Smooth muscle cell (in vitro differentiated cells): ENCODE measurements around the gene MYO16. TPM values are rescaled to one million over a fixed set of nuclear protein-coding genes. Genes with fewer than 3 reads are reported as not detected.
A peak's percentile ranks its signal among the peaks of the same experiment; 100 is the strongest.

ENCODE experiments used
- DNase-seq: peaks from one replicate; lab custom pipeline; 2025; ENCODE audit not compliant: unreplicated experiment; lab: John Stamatoyannopoulos, UW
- H2AFZ ChIP-seq: fragments of 200-600 bp; sonication (generic); 2 replicates; pipeline ENCODE4 v1.6.0; 2016; ENCODE audit warnings: antibody characterized with exemption, low read depth, mild to moderate bottlenecking
- H3F3A ChIP-seq: fragments of 200-600 bp; sonication (generic); 2 replicates; pipeline ENCODE4 v1.6.0; 2017; ENCODE audit warnings: antibody characterized with exemption, low read depth
- H3K27ac ChIP-seq: fragments of 200-600 bp; sonication (generic); 2 replicates; pipeline ENCODE4 v1.5.1; 2016; ENCODE audit warnings: low read depth, mild to moderate bottlenecking
- H3K27me3 ChIP-seq: fragments of 200-600 bp; sonication (generic); 2 replicates; pipeline ENCODE4 v1.6.1; 2016; ENCODE audit warnings: low read depth, mild to moderate bottlenecking
- H3K36me3 ChIP-seq: fragments of 200-600 bp; sonication (generic); 2 replicates; pipeline ENCODE4 v1.5.1; 2016; ENCODE audit warnings: low read depth
- H3K4me1 ChIP-seq: fragments of 200-600 bp; sonication (generic); 2 replicates; pipeline ENCODE4 v1.5.1; 2016; ENCODE audit warnings: low read depth
- H3K4me2 ChIP-seq: fragments of 200-600 bp; sonication (generic); 2 replicates; pipeline ENCODE4 v1.6.0; 2016; ENCODE audit warnings: mild to moderate bottlenecking
- H3K4me3 ChIP-seq: fragments of 200-600 bp; sonication (generic); 2 replicates; pipeline ENCODE4 v1.5.1; 2016; ENCODE audit warnings: mild to moderate bottlenecking
- H3K79me2 ChIP-seq: fragments of 200-600 bp; sonication (generic); 2 replicates; pipeline ENCODE4 v1.6.0; 2016; ENCODE audit warnings: low read depth, mild to moderate bottlenecking
- H3K9ac ChIP-seq: fragments of 200-600 bp; sonication (generic); 2 replicates; pipeline ENCODE4 v1.6.0; 2016; ENCODE audit warnings: low read depth
- H3K9me3 ChIP-seq: fragments of 200-600 bp; sonication (generic); replicated peaks from 2 replicates; pipeline ENCODE4 v1.5.1; 2016; ENCODE audit warnings: low read depth
- H4K20me1 ChIP-seq: fragments of 200-600 bp; sonication (generic); 2 replicates; pipeline ENCODE4 v1.6.0; 2016; ENCODE audit warnings: low read depth
- CTCF ChIP-seq: fragments of 200-600 bp; sonication (generic); IDR thresholded peaks from 2 replicates; pipeline ENCODE4 v1.5.1; 2017; ENCODE audit warnings: borderline replicate concordance, mild to moderate bottlenecking, antibody characterized with exemption; ENCODE audit not compliant: insufficient read depth, poor library complexity, severe bottlenecking
- WGBS: methylation state at CpG from one replicate; pipeline ENCODE4 v1.1.7; 2016; ENCODE audit warnings: low lambda C conversion rate; 5-methylcytosine and 5-hydroxymethylcytosine counted together
- polyA plus RNA-seq: library from polyadenylated mRNA; unstranded; fragments of >200 nt; fragmentation: Nextera tagmentation; extraction: Ambion mirVana; gene quantifications from 2 replicates; pipeline ENCODE4 v1.2.1, GENCODE V29; 2016
- total RNA-seq: library from RNA; depleted of rRNA; stranded (reverse); fragments of >200 nt; gene quantifications from 2 replicates; pipeline ENCODE4 v1.2.3, GENCODE V29; 2014

MYO16 gene
- total and polyA plus RNA-seq, 2 experiments from 2014 or later = not detected

DNA sequence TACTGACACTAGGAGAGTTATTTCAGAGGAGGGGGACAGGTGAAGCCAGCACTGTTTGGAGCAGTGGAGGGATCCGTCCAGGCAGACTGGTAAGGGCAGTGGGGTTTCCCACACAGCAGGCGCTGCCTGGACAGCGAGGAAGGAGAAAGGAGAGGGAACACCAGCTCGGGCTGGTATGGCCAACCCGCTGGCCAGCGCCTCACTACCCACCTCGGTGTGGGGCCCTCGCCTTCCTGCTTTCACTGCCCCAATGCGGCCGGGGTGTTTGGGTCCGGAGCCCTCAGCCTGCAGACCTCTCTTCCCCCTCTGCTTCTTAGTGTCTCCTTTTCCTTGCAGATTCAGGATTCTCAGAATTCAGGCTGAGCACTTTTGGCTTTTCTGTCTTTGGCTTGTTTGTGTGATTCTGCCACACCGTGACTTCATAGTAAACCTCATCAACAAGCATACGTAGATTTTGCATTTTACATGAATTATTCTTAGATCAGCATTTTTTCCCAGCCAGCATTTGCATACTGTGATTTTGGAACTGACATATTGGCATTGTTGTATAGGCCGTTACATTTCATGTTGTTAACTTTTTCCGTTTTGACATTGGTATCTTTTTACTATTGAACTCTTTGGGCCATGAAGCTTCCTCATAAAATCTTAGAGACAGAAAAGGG lies 294.1 kb downstream of the MYO16 start:
- WGBS = 94% methylated on average over 15 of the region's 15 CpGs
- H3K9me3 ChIP-seq = no peaks in the 10 kb centered on the region
- no peak overlapping the region for H3K9ac ChIP-seq
- H4K20me1 ChIP-seq = no peaks in the 10 kb centered on the region
- no peaks in the 10 kb centered on the region for H3K79me2 ChIP-seq
- TF ChIP-seq CTCF = no peak
- H3K4me2 ChIP-seq = no peak overlapping the region
- no peaks in the 10 kb centered on the region for H3K36me3 ChIP-seq
- H3K4me3 ChIP-seq = no peak overlapping the region
- H3K4me1 ChIP-seq = no peaks in the 10 kb centered on the region
- H3K27me3 ChIP-seq = no peaks in the 10 kb centered on the region
- no peak for DNase-seq
- H3K27ac ChIP-seq = peak overlapping the region; percentile 4
- no peak overlapping the region for H2AFZ ChIP-seq
- H3F3A ChIP-seq = no peaks in the 10 kb centered on the region

DNA sequence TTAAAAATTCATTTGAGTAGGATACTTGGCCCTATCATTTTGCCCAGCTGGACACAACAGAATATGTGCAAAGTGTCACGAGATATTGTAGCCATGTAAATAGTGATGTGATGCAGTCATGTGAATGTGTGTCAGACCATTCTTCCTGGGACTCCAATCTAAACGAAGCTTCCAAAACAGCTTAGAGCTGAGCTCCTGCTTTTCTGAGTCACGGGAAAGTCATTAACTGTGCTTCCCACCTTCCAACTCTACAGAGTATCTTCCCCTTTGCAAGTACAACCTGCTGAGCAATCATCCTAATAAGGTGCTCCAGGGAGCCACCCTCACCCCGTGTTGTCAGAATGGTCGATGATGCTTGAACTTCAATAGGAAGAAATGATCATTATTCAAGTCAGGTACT lies 294.7 kb downstream of the MYO16 start:
- no peak overlapping the region for H3K4me2 ChIP-seq
- 76% methylated on average over 5 of the region's 5 CpGs for WGBS
- TF ChIP-seq CTCF = no peak
- no peaks in the 10 kb centered on the region for H4K20me1 ChIP-seq
- DNase-seq = no peak
- H3K4me1 ChIP-seq = no peaks in the 10 kb centered on the region
- no peaks in the 10 kb centered on the region for H3K36me3 ChIP-seq
- peak overlapping the region; percentile 4 for H3K27ac ChIP-seq
- H3F3A ChIP-seq = no peaks in the 10 kb centered on the region
- H3K27me3 ChIP-seq = no peaks in the 10 kb centered on the region
- H2AFZ ChIP-seq = no peak overlapping the region
- H3K79me2 ChIP-seq = no peaks in the 10 kb centered on the region
- H3K9me3 ChIP-seq = no peaks in the 10 kb centered on the region
- no peak overlapping the region for H3K9ac ChIP-seq
- no peak overlapping the region for H3K4me3 ChIP-seq

DNA sequence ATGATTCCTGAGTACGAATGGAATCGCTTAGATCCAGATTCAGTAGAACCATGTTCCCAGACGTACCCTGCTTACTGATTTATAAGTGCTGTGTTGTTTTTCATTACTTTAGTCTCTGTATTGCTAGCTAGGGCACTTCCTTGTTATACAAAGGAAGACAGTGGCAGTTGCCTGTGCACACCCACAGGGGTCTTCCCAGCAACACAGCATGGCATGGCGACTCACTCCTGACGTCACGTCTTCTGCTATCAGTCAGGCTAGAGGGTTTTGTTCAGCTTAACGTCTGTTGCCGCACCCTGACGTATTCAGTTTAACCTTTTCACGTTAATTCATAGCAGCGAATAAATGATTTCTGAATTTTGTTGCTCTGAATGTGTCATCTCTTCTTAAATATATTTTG lies 295.1 kb downstream of the MYO16 start:
- H3K4me1 ChIP-seq = no peaks in the 10 kb centered on the region
- no peaks in the 10 kb centered on the region for H3K36me3 ChIP-seq
- no peak for DNase-seq
- no peaks in the 10 kb centered on the region for H3K79me2 ChIP-seq
- H3K27ac ChIP-seq = no peak overlapping the region
- no peak overlapping the region for H3K4me3 ChIP-seq
- H3K27me3 ChIP-seq = no peaks in the 10 kb centered on the region
- no peak for TF ChIP-seq CTCF
- H3K4me2 ChIP-seq = no peak overlapping the region
- no peaks in the 10 kb centered on the region for H4K20me1 ChIP-seq
- H3K9me3 ChIP-seq = no peaks in the 10 kb centered on the region
- H3F3A ChIP-seq = no peaks in the 10 kb centered on the region
- 89% methylated on average over 11 of the region's 11 CpGs for WGBS
- H2AFZ ChIP-seq = no peak overlapping the region
- no peak overlapping the region for H3K9ac ChIP-seq

GRCh38 chr13:108925070-108925469 lies 295.7 kb downstream of the MYO16 start:
- no peak for DNase-seq
- Histone ChIP-seq H3K9ac (no peak overlapping the region), H3F3A (no peaks in the 10 kb centered on the region), H3K27me3 (no peaks in the 10 kb centered on the region), H3K4me1 (no peaks in the 10 kb centered on the region), H4K20me1 (no peaks in the 10 kb centered on the region), H3K9me3 (no peaks in the 10 kb centered on the region), H3K4me2 (no peak overlapping the region), H3K27ac (no peak overlapping the region), H3K36me3 (no peaks in the 10 kb centered on the region), H3K4me3 (no peak overlapping the region), H3K79me2 (no peaks in the 10 kb centered on the region), H2AFZ (no peak overlapping the region)
- 90% methylated on average over 6 of the region's 6 CpGs for WGBS
- no peak for TF ChIP-seq CTCF
